HG03097 (cell line): ENCODE data around the gene KLRG1.

Source experiments
- ATAC-seq: cut with Tn5 transposase; IDR thresholded peaks from one replicate; pipeline ENCODE4 v1.9.1; 2021; ENCODE audit not compliant: unreplicated experiment, low FRiP score

Gene KLRG1

DNA sequence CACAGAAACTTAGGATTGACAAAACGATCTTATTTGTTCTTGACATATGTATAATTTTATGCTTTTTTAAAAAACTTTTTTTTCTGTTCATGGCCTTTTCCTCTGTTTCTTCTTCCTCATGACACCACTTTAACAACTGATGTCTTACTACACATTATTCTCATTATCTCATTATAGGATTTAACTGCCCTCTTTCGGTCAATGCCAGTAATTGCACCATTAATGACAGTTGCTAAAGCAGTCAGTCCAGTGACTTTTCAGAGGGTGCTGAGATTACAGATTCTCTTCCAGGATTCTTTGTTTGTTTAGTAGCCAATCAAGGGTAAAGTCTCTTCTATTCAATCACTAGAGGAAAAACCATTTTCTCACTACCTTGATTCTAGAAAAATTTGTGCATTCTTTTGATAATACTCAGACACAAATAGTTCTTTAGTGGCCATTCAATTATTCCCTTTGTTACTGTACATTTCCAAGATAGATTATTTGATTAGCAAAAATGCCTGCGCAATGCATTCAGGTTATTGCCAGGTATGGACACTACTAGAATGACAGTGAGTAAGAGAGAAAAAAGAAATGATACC, 50.1 kb downstream of the KLRG1 start:
- ATAC-seq = no peak

DNA sequence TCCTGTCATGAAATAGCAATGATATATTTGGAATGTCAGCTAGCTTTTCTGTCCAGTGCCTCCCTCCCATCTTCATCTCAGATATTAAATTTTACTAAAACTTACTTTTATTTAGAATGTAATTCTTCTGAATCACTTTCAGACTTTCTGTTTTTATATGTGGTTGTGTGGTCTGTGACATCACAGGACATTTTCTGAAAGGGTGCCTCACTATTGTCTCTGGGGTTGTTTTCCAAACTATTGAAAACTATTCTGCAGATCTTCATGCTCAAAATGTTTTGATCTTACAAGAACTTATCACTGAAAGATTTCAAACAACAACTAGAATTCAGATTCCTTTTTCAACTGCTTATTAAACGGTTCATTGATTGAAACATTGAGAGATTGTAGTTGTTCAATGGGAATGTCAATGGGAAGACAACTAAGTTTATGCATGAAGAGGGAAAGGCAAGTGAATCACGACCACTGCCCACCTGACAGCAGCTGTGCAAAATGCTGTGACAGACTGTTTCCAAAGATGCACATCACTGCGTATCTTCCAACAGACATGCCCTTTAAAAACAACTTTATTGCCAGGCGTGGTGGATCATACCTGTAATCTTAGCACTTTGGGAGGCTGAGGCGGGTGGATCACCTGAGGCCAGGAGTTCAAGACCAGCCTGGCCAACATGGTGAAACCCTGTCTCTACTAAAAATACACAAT, 51.3 kb downstream of the KLRG1 start:
- ATAC-seq = no peak

DNA sequence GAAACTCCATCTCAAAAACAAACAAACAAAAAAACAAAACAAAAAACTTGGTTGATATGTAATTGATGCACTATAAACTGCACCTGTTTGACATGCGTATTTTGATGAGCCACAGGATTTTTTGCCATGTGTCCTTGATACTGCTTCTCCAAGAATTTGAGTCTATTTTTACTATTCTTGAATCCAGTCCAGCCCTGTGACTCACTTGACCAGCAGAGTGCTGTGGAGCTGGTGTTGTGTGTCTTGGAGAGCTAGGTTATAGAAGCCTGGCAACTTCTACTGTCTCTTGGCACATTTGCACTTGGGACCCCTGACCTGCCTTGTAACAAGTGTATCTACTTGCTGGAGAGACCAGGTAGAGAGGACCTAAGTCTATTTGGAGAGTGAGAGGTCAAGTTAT, 52.0 kb downstream of the KLRG1 start:
- ATAC-seq = no peak

DNA sequence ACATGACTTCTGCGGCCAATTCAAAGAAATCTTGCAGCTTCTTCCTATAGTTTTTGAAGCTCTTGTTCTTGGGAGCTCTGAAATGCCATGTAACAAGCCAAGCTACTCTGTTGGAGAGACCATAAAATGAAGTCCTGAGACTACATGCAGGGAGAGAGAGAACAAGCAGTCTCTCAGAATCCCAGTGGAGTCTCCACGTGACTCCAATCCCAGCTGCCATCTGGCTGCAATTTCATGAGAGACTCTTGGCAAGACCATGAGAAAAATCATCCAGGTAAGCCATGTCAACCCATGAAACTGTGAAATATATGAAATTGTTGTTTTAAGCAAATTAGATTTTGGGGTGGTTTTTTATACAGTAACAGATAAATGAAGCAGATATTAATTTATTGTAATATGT, 54.4 kb downstream of the KLRG1 start:
- ATAC-seq = no peak

DNA sequence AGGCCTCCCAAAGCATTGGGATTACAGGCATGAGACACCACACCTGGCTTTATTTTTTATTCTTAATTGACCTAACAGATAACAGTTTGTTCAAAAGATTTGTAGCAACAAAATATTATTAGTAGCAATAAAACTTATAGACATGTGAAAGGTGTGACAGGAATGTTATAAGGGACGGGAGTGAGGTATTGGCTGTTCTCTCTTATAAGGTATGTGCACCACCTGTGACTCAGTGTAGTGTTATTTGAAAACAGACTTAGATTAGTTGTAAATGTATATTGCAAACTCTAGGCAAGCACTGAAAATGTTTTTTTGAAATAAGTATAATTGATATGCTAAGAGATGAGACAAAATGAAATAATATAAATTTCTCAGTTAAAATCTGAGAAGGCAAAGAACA, 57.8 kb downstream of the KLRG1 start:
- ATAC-seq = no peak

DNA sequence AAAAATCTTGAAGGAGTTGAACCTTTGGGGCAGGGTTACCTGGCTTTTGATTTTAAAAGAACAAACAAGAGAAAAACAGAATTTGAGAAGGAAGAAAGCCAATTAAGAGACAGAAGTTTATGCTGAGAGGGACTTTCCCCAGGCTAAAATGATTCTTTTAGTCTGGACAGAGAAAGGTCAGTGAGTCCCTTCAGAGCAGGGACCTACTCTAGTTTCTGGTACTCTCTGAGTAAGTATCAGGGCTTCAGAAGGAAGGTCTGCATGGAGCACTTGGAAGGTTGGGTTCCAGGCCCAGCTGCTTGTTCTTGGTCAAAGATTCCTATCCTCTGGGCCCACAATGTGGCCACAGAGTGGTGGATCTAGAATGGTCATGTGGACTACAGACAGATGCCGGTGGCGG, 59.6 kb downstream of the KLRG1 start:
- no peak for ATAC-seq

DNA sequence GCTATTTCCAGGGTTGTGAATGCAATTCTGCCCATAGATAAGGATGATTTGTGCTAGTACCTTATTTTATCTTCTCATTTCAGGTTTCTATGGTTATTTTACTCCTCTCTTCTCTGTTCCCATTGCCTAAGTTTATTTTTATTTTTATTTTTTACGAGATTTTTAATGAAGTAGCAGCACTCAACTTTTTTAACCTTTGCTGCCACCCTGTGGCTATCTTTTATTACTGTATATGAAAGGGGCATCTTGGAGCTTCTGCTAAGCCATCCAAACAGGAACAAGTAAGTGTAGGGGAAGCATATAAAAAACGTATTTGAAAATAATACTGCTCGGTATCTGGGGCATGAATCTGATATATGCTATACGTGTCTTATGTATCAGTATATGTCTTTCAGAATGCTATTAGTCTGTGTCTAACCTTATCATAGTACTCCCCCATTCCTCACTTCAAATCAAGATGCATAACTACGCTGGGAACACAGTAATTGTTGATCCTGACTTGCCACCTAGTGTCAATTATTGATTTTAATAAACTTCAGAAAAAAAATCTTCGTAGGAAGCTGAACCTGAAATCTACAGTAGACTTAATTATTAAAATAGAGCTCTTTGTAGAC, 60.3 kb downstream of the KLRG1 start:
- ATAC-seq = no peak

DNA sequence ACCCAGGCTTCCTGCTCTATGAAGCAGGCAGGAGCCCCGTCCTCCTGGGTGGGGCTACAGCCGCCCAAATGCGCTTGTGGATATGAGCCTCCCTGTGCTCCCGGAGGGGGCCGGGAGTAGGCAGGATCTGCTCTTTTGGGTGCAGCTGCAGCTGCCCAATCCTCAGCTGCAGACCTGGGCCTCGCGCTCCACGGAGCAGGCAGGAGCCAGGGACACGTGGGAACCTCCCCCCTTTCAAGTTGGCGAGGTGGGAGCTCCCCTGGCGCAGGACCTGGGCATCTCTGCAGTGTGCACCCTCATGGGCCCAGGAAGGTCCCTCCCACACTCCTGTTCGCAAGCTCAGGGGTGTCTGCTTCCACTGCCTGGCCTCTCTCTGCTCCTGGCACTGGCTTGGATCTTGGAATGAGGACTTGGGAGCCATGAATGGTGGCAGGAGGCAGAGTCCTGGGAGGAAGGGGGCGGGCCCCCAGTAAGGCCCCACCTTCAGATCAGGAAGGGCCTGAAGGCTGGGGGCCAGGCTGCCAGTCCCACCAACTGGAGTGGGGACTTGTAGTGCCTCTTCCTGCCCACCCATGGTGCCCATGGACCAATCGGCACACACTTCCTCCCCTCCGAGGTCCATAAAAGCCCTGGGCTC, 61.3 kb downstream of the KLRG1 start:
- no peak for ATAC-seq

DNA sequence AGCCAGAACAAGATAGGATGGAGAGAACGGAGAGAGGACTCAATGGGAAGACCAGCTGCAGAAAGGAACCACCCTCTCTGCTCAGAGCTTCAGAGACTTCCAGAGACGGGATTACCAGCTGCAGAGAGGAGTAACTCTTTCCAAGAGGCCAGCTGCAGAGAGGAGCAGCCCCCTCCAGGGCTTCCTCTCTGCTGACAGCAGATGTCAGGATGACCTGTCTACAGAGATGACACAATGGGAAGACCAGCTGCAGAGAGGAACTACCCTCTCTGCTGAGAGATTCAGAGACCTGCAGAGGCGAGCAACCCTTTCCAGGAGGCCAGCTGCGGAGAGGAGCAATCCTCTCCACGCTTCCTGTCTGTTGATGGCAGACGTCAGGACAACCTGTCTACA, 61.8 kb downstream of the KLRG1 start:
- ATAC-seq = no peak

DNA sequence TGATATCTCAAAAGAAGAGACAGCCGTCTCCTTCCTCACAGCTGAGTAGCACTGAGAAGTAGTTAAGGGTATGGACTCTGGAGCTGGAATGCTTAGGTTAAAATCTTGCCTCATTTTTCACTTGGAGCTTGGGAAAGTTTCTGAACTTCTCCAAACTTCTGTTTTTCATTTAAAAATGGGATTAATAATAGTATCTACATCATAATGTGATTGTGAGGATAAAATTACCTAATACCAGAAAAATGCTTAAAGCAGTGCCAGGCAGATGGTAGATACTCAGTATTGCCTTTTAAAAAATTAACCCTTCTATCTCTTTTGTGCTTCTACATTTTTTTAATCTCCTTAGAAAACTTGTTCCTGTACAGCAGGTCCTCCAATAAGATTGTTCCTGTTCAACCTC, 63.3 kb downstream of the KLRG1 start:
- no peak for ATAC-seq
